ENCODE results near the gene PALLD.

The PALLD gene

GRCh38 chr4:168593399-168593798 is 96.5 kb downstream of the PALLD start:
- H3K4me1 Mint-ChIP-seq: no peaks in the 10 kb centered on the region
- DNase-seq: no peak
- no peaks in the 10 kb centered on the region for H3K9me3 Mint-ChIP-seq
- H3K27ac Mint-ChIP-seq: no peak overlapping the region
- ATAC-seq (replicated peaks): no peak
- H3K4me3 Mint-ChIP-seq: no peak overlapping the region
- no peaks in the 10 kb centered on the region for H3K36me3 Mint-ChIP-seq
- H3K27me3 Mint-ChIP-seq: peaks cover 3 to 13% of the 10 kb centered on the region in 2 donors

DNA sequence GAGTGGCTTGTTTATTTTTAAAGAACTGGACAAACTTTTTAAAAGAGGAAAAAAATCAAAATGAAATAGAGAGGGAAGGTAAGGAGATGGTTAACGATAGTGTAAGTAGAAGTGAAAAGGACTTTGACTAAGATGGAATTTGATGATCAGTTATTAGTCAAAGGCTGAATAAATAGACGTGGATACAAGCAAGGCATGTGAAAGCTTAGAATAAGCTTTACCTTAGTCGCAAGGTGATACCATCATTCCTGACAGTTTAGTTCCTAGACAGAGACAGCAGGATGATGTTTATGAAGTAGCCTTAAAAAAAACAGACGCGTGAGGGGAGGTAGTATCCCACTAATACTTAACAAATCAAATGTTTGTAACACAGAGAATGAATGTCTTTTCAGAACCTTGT is 97.3 kb downstream of the PALLD start:
- H3K4me3 Mint-ChIP-seq: no peak overlapping the region
- H3K9me3 Mint-ChIP-seq: no peaks in the 10 kb centered on the region
- H3K27me3 Mint-ChIP-seq: peaks cover 3 to 13% of the 10 kb centered on the region in 2 donors
- DNase-seq: no peak
- no peak for ATAC-seq (replicated peaks)
- H3K4me1 Mint-ChIP-seq: no peaks in the 10 kb centered on the region
- no peak overlapping the region for H3K27ac Mint-ChIP-seq
- H3K36me3 Mint-ChIP-seq: no peaks in the 10 kb centered on the region

DNA sequence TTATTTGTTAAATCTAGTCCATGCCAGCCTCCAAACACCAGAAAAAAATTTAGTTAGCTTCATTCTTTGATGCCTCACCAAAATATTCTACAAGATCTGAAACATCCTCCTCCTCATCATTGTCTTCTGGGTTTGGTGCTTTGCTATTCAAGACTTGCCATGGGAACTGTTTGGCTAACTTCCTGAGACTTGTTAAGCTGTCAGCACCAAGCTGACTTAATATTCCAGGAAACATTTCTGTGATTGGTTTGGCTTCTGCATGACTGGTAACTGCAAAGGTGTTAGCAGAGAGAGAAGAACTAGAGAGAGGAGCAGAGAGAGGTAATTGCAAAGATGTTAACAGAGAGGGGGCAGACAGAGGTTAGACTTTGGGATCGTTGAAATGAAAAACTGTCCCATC is 101.3 kb downstream of the PALLD start:
- ATAC-seq (replicated peaks) (no peak), DNase-seq (no peak)
- Mint-ChIP-seq H3K27me3 (peaks cover 4 to 12% of the 10 kb centered on the region in 2 donors), H3K36me3 (no peaks in the 10 kb centered on the region), H3K4me1 (no peaks in the 10 kb centered on the region), H3K27ac (no peak overlapping the region), H3K4me3 (no peak overlapping the region), H3K9me3 (no peaks in the 10 kb centered on the region)

DNA sequence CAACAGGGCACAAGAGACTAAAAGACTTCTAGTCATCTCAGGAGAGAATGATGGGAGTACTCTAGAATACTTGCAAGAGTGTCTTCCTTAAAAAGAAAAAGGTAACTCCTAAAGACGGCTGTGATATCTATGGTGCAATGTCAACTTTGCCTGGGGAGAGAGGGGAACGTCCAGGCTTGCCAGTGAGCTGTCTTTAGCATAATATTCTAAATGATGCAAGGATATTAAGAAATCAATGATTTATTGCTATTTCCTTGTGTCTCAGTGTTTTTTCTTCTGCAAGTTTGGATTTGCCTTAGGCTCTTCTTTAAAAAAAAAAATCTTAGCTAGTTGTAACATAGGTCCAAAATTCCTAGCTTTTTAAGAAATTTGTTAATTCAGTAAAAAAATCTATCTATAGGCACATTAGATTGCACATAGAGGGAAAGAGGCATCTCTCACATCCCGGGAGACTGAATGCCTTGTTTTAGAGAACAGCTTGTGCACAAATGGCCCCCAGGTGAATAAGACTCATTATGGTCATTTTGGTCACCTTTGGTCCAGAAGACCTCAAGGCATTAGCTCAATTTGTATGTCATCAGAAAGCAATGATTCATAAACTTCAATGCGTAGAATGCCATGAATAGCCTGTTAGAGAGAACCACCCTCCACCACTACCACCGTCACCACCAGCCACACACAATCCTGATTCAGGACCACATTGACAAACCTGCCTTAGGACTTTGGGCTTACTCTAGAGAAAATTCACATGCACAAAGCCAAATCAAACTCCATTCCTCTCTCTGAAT is 104.1 kb downstream of the PALLD start:
- ATAC-seq (replicated peaks): no peak
- no peak for DNase-seq

DNA sequence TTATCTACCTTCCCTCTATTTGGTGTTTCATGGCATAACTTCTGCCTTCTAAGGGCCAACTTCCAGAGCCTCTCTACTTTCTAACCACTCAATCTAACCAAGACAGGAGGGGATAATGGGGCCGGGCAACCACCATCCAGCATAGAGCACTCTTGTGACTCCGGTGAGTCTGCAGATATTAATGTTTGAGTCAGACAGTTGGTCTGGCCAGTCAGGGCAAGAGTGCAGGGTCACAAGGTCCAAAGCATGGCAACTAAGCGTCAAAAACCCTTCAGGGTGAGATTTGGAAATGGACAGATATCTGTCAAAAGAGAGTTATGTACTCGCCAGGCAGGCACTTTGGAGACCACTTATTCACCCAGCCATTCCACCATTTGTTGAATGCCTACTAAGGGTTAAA is 105.0 kb downstream of the PALLD start:
- DNase-seq (no peak), ATAC-seq (replicated peaks) (no peak)
- peaks cover 4 to 12% of the 10 kb centered on the region in 2 donors for H3K27me3 Mint-ChIP-seq
- no peaks in the 10 kb centered on the region for H3K36me3 Mint-ChIP-seq
- H3K4me1 Mint-ChIP-seq: no peaks in the 10 kb centered on the region
- H3K4me3 Mint-ChIP-seq: no peak overlapping the region
- no peak overlapping the region for H3K27ac Mint-ChIP-seq
- H3K9me3 Mint-ChIP-seq: no peaks in the 10 kb centered on the region

More for the DNA sequence above, 104.1 kb downstream of the PALLD start:
- H3K27ac Mint-ChIP-seq: no peak overlapping the region
- H3K27me3 Mint-ChIP-seq: peaks cover 4 to 12% of the 10 kb centered on the region in 2 donors
- H3K4me1 Mint-ChIP-seq: no peaks in the 10 kb centered on the region
- H3K4me3 Mint-ChIP-seq: no peak overlapping the region
- no peaks in the 10 kb centered on the region for H3K9me3 Mint-ChIP-seq
- no peaks in the 10 kb centered on the region for H3K36me3 Mint-ChIP-seq

- Mint-ChIP-seq H3K9me3 (no peaks in the 10 kb centered on the region), H3K27ac (no peak overlapping the region), H3K4me1 (no peaks in the 10 kb centered on the region), H3K4me3 (no peak overlapping the region), H3K27me3 (peaks cover 4 to 9% of the 10 kb centered on the region in 2 donors), H3K36me3 (no peaks in the 10 kb centered on the region)
- ATAC-seq (replicated peaks) (no peak), DNase-seq (no peak)
Measured at GRCh38 chr4:168604496-168605373, 107.9 kb downstream of the PALLD start.

- no peak overlapping the region for H3K27ac Mint-ChIP-seq
- ATAC-seq (replicated peaks): no peak
- no peak for DNase-seq
- H3K4me3 Mint-ChIP-seq: no peak overlapping the region
- H3K36me3 Mint-ChIP-seq: no peaks in the 10 kb centered on the region
- H3K27me3 Mint-ChIP-seq: peaks cover 6 to 9% of the 10 kb centered on the region in 2 donors
- no peaks in the 10 kb centered on the region for H3K4me1 Mint-ChIP-seq
- H3K9me3 Mint-ChIP-seq: no peaks in the 10 kb centered on the region
Measured at GRCh38 chr4:168605411-168605810, 108.6 kb downstream of the PALLD start.

- Mint-ChIP-seq H3K9me3 (no peaks in the 10 kb centered on the region), H3K4me3 (no peak overlapping the region), H3K4me1 (no peaks in the 10 kb centered on the region), H3K27me3 (peaks cover 0 to 6% of the 10 kb centered on the region in 2 donors), H3K36me3 (no peaks in the 10 kb centered on the region), H3K27ac (no peak overlapping the region)
- DNase-seq (no peak), ATAC-seq (replicated peaks) (no peak)
Measured at GRCh38 chr4:168607215-168607614, 110.4 kb downstream of the PALLD start.

DNA sequence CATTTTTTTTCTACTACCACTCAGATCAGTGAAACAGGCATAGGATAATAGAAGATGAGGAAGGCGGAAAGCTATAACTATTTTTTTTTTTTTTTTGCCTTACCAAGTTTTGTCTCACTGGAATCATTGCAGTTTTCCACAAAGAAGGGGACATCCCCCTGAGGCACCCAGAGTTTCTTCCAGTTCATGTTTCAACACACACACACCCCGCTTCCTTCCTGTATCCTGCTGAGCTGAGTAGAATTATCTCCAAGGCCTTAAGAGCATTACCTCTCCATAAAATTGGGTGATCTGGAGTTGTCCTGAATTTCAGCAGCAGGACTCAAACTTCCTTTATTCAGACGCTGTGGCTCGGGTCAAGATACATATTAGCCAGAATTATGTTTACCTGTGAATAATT is 111.9 kb downstream of the PALLD start:
- Mint-ChIP-seq H3K4me1 (no peaks in the 10 kb centered on the region), H3K4me3 (no peak overlapping the region), H3K9me3 (no peaks in the 10 kb centered on the region), H3K36me3 (no peaks in the 10 kb centered on the region), H3K27ac (no peak overlapping the region), H3K27me3 (peaks cover 0 to 6% of the 10 kb centered on the region in 2 donors)
- DNase-seq (no peak), ATAC-seq (replicated peaks) (no peak)

GRCh38 chr4:168609369-168609768 is 112.5 kb downstream of the PALLD start:
- no peak overlapping the region for H3K27ac Mint-ChIP-seq
- DNase-seq (no peak), ATAC-seq (replicated peaks) (no peak)
- H3K36me3 Mint-ChIP-seq: no peaks in the 10 kb centered on the region
- no peaks in the 10 kb centered on the region for H3K4me1 Mint-ChIP-seq
- no peaks in the 10 kb centered on the region for H3K9me3 Mint-ChIP-seq
- no peak overlapping the region for H3K4me3 Mint-ChIP-seq
- H3K27me3 Mint-ChIP-seq: peaks cover 0 to 6% of the 10 kb centered on the region in 2 donors

- Mint-ChIP-seq H3K27me3 (peaks cover 0 to 6% of the 10 kb centered on the region in 2 donors), H3K4me1 (no peaks in the 10 kb centered on the region), H3K36me3 (no peaks in the 10 kb centered on the region), H3K27ac (no peak overlapping the region), H3K4me3 (no peak overlapping the region), H3K9me3 (no peaks in the 10 kb centered on the region)
- ATAC-seq (replicated peaks) (no peak), DNase-seq (no peak)
Measured at GRCh38 chr4:168610911-168611530, 114.2 kb downstream of the PALLD start.

DNA sequence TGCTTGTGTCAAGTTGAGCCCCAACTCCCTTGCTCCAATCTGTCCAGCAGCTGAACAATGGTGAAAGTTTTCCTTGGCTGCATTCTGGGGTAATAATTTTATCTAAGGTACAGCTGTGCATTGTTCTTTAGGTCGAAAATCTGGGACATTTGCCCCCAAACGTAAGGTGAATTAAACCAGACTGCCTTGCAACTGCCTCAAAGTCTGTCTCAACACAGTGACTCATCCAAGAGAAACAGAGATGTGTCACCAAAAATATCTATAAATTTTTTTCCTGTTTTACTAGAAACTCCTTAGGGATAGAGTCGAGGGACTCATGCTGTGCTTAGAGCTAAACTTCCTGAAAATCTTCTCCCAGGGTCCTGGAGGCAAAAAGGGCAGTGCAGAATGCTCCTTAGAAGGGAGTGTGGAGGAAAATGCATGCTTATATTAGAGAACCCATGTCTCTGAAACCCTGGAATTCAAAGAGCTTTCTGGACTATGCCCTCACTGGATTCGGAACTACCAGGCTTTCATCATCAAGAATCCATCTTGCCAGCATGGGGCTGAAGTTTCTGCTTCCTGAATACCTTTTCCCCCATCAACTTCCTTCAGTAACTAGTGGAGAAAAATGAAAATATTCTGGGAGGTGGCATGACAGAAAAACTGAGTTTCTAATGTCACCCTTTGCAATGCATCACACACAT is 115.7 kb downstream of the PALLD start:
- Mint-ChIP-seq H3K27ac (no peak overlapping the region), H3K9me3 (no peaks in the 10 kb centered on the region), H3K4me1 (no peaks in the 10 kb centered on the region), H3K4me3 (no peak overlapping the region), H3K27me3 (peaks cover 0 to 6% of the 10 kb centered on the region in 2 donors), H3K36me3 (no peaks in the 10 kb centered on the region)
- ATAC-seq (replicated peaks) (no peak), DNase-seq (no peak)

GRCh38 chr4:168613869-168614268 is 117.0 kb downstream of the PALLD start:
- ATAC-seq (replicated peaks) (no peak), DNase-seq (no peak)
- no peaks in the 10 kb centered on the region for H3K36me3 Mint-ChIP-seq
- H3K4me1 Mint-ChIP-seq: no peaks in the 10 kb centered on the region
- H3K27ac Mint-ChIP-seq: no peak overlapping the region
- H3K9me3 Mint-ChIP-seq: no peaks in the 10 kb centered on the region
- no peak overlapping the region for H3K4me3 Mint-ChIP-seq
- H3K27me3 Mint-ChIP-seq: peaks cover 2 to 6% of the 10 kb centered on the region in 2 donors
